Mucosa of gallbladder (tissue), 1 donor: ENCODE measurements around the gene SLC19A1. TPM values are rescaled to one million over a fixed set of nuclear protein-coding genes. Genes with fewer than 3 reads are reported as not detected.
"Not testable (repeated sequence)": the region's sequence is repeated elsewhere in the genome, so short reads cannot be mapped to it uniquely, and the experiment has no call there.

Experiments
- DNase-seq: peaks from one replicate; pipeline ENCODE4 v3.0.0-alpha.2; 2020; ENCODE audit warnings: low spot score
- total RNA-seq: library from RNA; stranded (reverse); gene quantifications from one replicate; pipeline ENCODE4 v1.2.1, GENCODE V29; 2021
- donor health status: DM: no; HTN: no; CAD: no.

Gene SLC19A1
- total RNA-seq, 1 donor from 2014 or later: 7.0 TPM

GRCh38 chr21:45506241-45506817 is 35.9 kb downstream of the SLC19A1 start:
- no peak for DNase-seq

- DNase-seq: no peak
Observed at GRCh38 chr21:45505416-45506021, 36.7 kb downstream of the SLC19A1 start.

DNA sequence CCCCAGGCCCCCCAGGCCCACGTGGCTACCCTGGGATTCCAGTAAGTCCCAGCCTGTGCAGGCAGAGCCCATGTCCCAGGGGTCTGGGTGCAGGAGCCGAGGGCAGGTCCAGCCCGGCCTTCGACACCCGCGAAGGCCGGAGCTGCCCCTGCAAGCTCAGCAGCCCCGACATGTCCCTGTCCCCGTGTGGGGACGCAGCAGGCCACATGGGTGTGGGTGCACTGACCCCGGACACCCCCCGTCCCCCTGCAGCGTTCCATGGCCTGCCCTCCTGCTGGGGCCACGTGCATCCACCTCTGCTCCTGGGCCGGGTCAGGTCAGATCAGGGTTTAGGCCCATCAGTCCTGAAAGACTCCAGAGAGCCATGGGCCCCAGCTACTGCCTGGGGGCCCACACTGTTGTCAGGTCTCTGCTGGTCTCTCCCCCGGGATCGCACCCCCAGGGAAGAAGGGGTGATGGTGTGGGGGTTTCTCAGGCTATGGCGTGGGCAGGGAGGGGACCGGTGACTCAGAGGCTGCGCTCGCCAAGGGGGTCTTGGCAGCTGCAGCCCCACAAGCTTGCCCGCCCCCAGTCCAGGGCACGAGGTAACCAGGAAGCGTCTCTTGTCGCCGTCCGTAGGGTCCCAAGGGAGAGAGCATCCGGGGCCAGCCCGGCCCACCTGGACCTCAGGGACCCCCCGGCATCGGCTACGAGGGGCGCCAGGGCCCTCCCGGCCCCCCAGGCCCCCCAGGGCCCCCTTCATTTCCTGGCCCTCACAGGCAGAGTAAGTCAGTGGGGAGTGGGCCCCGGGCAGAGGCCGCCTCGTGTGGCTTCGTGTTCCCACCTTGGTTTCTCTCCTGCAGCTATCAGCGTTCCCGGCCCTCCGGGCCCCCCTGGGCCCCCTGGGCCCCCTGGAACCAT is 37.5 kb downstream of the SLC19A1 start:
- no peak for DNase-seq

DNA sequence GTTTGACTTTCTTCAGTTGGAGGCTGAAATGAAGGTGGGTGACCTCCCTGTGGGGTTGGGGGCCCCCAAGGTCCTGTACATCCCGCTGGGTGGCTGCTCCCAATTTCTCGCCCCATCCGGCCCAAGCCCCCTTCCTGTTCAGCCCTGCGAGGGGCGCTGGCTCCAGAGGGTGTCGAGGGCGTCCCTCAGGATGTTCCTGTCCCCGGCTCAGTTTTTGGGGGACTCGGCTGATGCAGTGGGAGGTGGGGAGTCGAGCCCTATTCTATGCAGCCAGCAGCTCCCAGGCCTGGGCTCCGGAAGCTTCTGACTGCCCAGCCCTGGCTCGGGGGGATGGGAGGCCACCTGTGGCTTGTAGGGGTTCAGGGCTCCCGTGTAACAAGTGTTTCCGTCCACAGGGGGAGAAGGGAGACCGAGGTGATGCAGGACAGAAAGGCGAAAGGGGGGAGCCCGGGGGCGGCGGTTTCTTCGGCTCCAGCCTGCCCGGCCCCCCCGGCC is 38.2 kb downstream of the SLC19A1 start:
- no peak for DNase-seq

DNA sequence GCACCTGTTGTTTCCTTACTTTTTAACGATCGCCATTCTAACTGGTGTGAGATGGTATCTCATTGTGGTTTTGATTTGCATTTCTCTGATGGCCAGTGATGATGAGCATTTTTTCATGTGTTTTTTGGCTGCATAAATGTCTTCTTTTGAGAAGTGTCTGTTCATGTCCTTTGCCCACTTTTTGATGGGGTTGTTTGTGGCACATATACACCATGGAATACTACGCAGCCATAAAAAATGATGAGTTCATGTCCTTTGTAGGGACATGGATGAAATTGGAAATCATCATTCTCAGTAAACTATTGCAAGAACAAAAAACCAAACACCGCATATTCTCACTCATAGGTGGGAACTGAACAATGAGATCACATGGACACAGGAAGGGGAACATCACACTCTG is 39.0 kb downstream of the SLC19A1 start:
- not testable (repeated sequence) for DNase-seq

- DNase-seq: no peak
Observed at GRCh38 chr21:45502600-45502999, 39.6 kb downstream of the SLC19A1 start.

GRCh38 chr21:45502006-45502345 is 40.3 kb downstream of the SLC19A1 start:
- no peak for DNase-seq

GRCh38 chr21:45501081-45502005 is 40.9 kb downstream of the SLC19A1 start:
- not testable (repeated sequence) for DNase-seq

GRCh38 chr21:45499970-45500577 is 42.2 kb downstream of the SLC19A1 start:
- no peak for DNase-seq

GRCh38 chr21:45499201-45499750 is 43.0 kb downstream of the SLC19A1 start:
- DNase-seq: no peak

DNA sequence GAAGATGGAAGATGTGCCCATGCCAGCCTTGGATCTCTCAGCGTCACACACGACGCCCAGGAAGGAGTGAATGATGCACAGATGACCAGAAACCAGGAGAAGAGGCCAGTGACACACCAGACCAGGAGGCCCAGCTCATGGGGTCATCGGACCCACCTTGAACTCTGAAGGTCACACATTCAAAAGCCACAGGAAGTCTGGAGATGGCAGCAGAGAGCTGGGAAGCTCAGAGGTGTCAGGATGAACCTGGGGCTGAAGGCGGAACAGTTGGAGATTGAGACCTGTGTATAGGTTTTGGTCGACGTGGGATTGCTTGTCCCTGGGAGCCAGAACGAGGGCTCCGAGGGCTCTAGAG is 43.6 kb downstream of the SLC19A1 start:
- DNase-seq: no peak

- DNase-seq: no peak
Observed at GRCh38 chr21:45497846-45498645, 44.2 kb downstream of the SLC19A1 start.

DNA sequence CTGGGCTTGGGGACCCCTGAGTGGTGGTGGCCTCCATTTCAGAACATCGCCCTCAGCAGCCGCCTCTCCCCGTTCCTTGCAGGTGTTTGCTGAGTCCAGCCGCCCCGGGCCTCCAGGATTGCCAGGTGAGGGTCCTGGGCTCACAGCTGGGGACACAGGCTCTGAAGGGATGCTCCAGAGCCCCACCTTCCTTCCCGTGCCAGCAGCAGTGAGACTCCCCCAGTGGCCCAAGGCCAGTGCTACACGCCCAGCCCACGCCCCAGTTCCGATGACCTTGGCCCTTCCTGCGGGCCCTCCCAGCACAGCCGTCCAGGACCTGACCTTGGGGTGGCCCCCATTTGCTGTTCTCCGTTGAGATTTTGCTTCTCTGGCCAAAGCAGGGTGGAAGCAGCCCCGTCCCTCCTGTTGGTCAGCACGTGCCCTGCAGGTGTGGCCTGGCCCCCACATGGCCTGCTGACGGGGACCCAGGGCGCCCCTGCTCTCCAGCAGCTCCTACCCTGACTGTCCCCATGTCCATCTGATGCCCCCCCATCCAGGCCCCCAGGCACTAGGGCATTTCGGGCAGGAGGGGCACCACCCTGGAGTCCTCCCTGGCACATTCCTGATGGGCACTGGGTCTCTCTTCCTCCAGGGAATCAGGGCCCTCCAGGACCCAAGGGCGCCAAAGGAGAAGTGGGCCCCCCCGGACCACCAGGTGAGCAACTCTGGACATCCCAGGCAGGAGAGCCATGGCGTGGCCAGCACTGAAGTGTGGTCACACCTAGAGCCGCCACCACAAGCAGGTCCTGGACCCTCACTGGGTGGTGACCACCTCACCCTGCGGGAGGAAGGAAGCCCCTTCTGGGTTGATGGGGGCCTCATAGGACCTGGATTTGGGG is 45.0 kb downstream of the SLC19A1 start:
- no peak for DNase-seq

DNA sequence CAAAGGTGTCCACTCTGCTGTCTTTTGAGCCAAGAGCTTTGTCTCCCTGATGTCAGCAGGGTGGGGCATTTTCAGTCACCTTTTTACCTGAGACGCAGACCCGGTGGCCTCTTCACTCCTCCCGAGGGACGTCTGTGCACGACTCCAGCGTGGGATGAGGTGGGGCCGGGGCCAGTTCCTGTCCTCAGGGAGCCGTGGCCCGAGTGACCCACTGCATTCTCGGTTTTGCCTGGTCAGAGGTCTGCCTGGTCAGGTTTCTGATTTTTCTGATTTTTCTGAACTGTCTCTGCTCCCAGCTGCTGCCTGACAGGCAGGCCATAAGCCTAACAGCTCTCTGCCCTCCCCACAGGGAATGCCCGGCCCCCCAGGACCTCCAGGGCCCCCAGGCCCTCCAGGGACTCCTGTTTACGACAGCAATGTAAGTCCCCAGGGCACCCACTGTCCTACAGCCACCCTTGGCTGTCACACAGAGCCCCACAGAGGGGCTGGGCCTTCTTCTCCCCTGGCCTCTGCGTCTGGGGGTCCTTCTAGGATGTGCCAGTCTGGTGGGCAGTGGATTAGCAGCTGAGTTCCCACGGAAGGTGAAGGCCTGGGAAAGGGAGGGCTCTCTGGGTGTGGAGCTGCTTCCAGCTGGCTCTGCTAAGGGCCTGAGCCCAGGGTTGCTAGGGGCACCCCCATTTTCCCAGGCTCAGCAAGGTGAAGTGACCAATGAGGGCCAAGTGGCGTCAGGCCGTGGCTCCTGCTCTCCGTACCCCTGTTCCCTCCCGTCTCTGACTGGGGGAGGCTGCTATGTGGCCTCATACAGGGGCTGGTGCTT is 45.9 kb downstream of the SLC19A1 start:
- no peak for DNase-seq

GRCh38 chr21:45494851-45495680 is 47.2 kb downstream of the SLC19A1 start:
- DNase-seq: no peak

- DNase-seq: no peak
Observed at GRCh38 chr21:45494135-45494850, 47.9 kb downstream of the SLC19A1 start.
